IPS DF 6.9 (cell line): ENCODE data around the gene EYA4.
"Not testable (repeated sequence)": the region's sequence is repeated elsewhere in the genome, so short reads cannot be mapped to it uniquely, and the experiment has no call there.

Experiments
- DNase-seq: peaks from one replicate; pipeline ENCODE4 v3.0.0-alpha.2; 2013; ENCODE audit warnings: low read depth, low spot score
- H3K27ac ChIP-seq: one replicate; pipeline ENCODE4 v1.5.1; 2013; ENCODE audit warnings: low read length, control low read depth
- H3K27me3 ChIP-seq: 2 replicates; pipeline ENCODE4 v1.6.1; 2013; ENCODE audit warnings: mild to moderate bottlenecking, low read length; ENCODE audit not compliant: control insufficient read depth, insufficient read depth
- H3K36me3 ChIP-seq: 2 replicates; pipeline ENCODE4 v1.6.1; 2013; ENCODE audit warnings: low read length; ENCODE audit not compliant: control insufficient read depth, insufficient read depth
- H3K4me1 ChIP-seq: 2 replicates; pipeline ENCODE4 v1.6.1; 2013; ENCODE audit warnings: low read length; ENCODE audit not compliant: control insufficient read depth, insufficient read depth
- H3K4me3 ChIP-seq: 2 replicates; pipeline ENCODE4 v1.5.1; 2013; ENCODE audit warnings: mild to moderate bottlenecking, low read length
- H3K9me3 ChIP-seq: 2 replicates; pipeline ENCODE4 v1.6.1; 2013; ENCODE audit warnings: low read length, inconsistent platforms; ENCODE audit not compliant: control insufficient read depth, insufficient read depth
- WGBS: extraction: QIAGEN DNeasy Blood & Tissue Kit; methylation state at CpG from one replicate; pipeline ENCODE4 v1.1.7; 2013; ENCODE audit warnings: mixed read lengths, missing lambda C conversion rate; ENCODE audit not compliant: insufficient read length, insufficient coverage; 5-methylcytosine and 5-hydroxymethylcytosine counted together

EYA4 gene

GRCh38 chr6:133393891-133394290, 152.7 kb downstream of the EYA4 start:
- Histone ChIP-seq H3K4me1 (no peaks in the 10 kb centered on the region), H3K4me3 (no peak overlapping the region), H3K9me3 (no peaks in the 10 kb centered on the region), H3K27me3 (no peaks in the 10 kb centered on the region), H3K27ac (no peak overlapping the region), H3K36me3 (no peaks in the 10 kb centered on the region)
- WGBS, result no CpG with 5 or more reads among the region's 1 CpG
- no peak for DNase-seq

GRCh38 chr6:133394630-133395029, 153.5 kb downstream of the EYA4 start:
- Histone ChIP-seq H3K27ac (no peak overlapping the region), H3K4me1 (no peaks in the 10 kb centered on the region), H3K36me3 (no peaks in the 10 kb centered on the region), H3K9me3 (no peaks in the 10 kb centered on the region), H3K4me3 (no peak overlapping the region), H3K27me3 (no peaks in the 10 kb centered on the region)
- no CpG with 5 or more reads among the region's 2 CpGs for WGBS
- no peak for DNase-seq

- H3K36me3 ChIP-seq, result no peaks in the 10 kb centered on the region
- no peaks in the 10 kb centered on the region for H3K27me3 ChIP-seq
- no peak overlapping the region for H3K27ac ChIP-seq
- no peaks in the 10 kb centered on the region for H3K4me1 ChIP-seq
- no peak for DNase-seq
- H3K9me3 ChIP-seq, result no peaks in the 10 kb centered on the region
- no peak overlapping the region for H3K4me3 ChIP-seq
- no CpG with 5 or more reads among the region's 6 CpGs for WGBS
These were observed 155.3 kb downstream of the EYA4 start for GRCh38 chr6:133396233-133396983.

- DNase-seq, result no peak
These were observed 155.8 kb downstream of the EYA4 start for GRCh38 chr6:133396984-133397348.

GRCh38 chr6:133397601-133398000, 156.4 kb downstream of the EYA4 start:
- H3K4me1 ChIP-seq, DNase-seq, H3K9me3 ChIP-seq, H3K27me3 ChIP-seq, H3K4me3 ChIP-seq, H3K27ac ChIP-seq, H3K36me3 ChIP-seq: not testable (repeated sequence)
- no CpG with 5 or more reads among the region's 4 CpGs for WGBS

More at GRCh38 chr6:133396984-133397348, 155.8 kb downstream of the EYA4 start:
- Histone ChIP-seq H3K4me3 (no peak overlapping the region), H3K9me3 (no peaks in the 10 kb centered on the region), H3K36me3 (no peaks in the 10 kb centered on the region), H3K27ac (no peak overlapping the region), H3K4me1 (no peaks in the 10 kb centered on the region), H3K27me3 (no peaks in the 10 kb centered on the region)

GRCh38 chr6:133399426-133399825, 158.3 kb downstream of the EYA4 start:
- Histone ChIP-seq H3K36me3 (no peaks in the 10 kb centered on the region), H3K4me3 (no peak overlapping the region), H3K9me3 (no peaks in the 10 kb centered on the region), H3K4me1 (no peaks in the 10 kb centered on the region), H3K27me3 (no peaks in the 10 kb centered on the region), H3K27ac (no peak overlapping the region)
- DNase-seq, result no peak
- WGBS, result no CpG with 5 or more reads among the region's 2 CpGs

- Histone ChIP-seq H3K27me3 (no peaks in the 10 kb centered on the region), H3K4me3 (no peak overlapping the region), H3K36me3 (no peaks in the 10 kb centered on the region), H3K4me1 (no peaks in the 10 kb centered on the region), H3K9me3 (no peaks in the 10 kb centered on the region), H3K27ac (no peak overlapping the region)
- WGBS, result no CpG with 5 or more reads among the region's 2 CpGs
- DNase-seq, result no peak
These were observed 163.0 kb downstream of the EYA4 start for GRCh38 chr6:133404151-133404550.

- Histone ChIP-seq H3K4me3 (no peak overlapping the region), H3K36me3 (no peaks in the 10 kb centered on the region), H3K9me3 (no peaks in the 10 kb centered on the region), H3K4me1 (no peaks in the 10 kb centered on the region), H3K27me3 (no peaks in the 10 kb centered on the region), H3K27ac (no peak overlapping the region)
- WGBS, result no CpG with 5 or more reads among the region's 8 CpGs
- DNase-seq, result no peak
These were observed 163.6 kb downstream of the EYA4 start for GRCh38 chr6:133404728-133405127.

GRCh38 chr6:133407320-133408100, 166.4 kb downstream of the EYA4 start:
- no CpG with 5 or more reads among the region's 3 CpGs for WGBS
- H3K27me3 ChIP-seq, result no peaks in the 10 kb centered on the region
- H3K4me1 ChIP-seq, result no peaks in the 10 kb centered on the region
- no peaks in the 10 kb centered on the region for H3K36me3 ChIP-seq
- no peak overlapping the region for H3K27ac ChIP-seq
- DNase-seq, result no peak
- no peak overlapping the region for H3K4me3 ChIP-seq
- H3K9me3 ChIP-seq, result no peaks in the 10 kb centered on the region

- no peaks in the 10 kb centered on the region for H3K9me3 ChIP-seq
- no peaks in the 10 kb centered on the region for H3K36me3 ChIP-seq
- H3K27me3 ChIP-seq, result no peaks in the 10 kb centered on the region
- DNase-seq, result no peak
- no peak overlapping the region for H3K27ac ChIP-seq
- no peaks in the 10 kb centered on the region for H3K4me1 ChIP-seq
- H3K4me3 ChIP-seq, result no peak overlapping the region
- WGBS, result no CpG with 5 or more reads among the region's 2 CpGs
These were observed 167.0 kb downstream of the EYA4 start for GRCh38 chr6:133408132-133408531.

- no CpG with 5 or more reads among the region's 3 CpGs for WGBS
- Histone ChIP-seq H3K4me1 (no peaks in the 10 kb centered on the region), H3K27ac (no peak overlapping the region), H3K9me3 (no peaks in the 10 kb centered on the region), H3K27me3 (no peaks in the 10 kb centered on the region), H3K4me3 (no peak overlapping the region), H3K36me3 (no peaks in the 10 kb centered on the region)
- no peak for DNase-seq
These were observed 167.4 kb downstream of the EYA4 start for GRCh38 chr6:133408543-133408942.
